NCI-H345 treated with DMSO at 0.1 percent for 48 hours (cell line): ENCODE data around the gene ATP13A2.
"Not testable (repeated sequence)": the region's sequence is repeated elsewhere in the genome, so short reads cannot be mapped to it uniquely, and the experiment has no call there.

Experiments
- DNase-seq: peaks from one replicate; lab custom pipeline; 2025; ENCODE audit not compliant: unreplicated experiment; lab: John Stamatoyannopoulos, UW

ATP13A2 gene

DNA sequence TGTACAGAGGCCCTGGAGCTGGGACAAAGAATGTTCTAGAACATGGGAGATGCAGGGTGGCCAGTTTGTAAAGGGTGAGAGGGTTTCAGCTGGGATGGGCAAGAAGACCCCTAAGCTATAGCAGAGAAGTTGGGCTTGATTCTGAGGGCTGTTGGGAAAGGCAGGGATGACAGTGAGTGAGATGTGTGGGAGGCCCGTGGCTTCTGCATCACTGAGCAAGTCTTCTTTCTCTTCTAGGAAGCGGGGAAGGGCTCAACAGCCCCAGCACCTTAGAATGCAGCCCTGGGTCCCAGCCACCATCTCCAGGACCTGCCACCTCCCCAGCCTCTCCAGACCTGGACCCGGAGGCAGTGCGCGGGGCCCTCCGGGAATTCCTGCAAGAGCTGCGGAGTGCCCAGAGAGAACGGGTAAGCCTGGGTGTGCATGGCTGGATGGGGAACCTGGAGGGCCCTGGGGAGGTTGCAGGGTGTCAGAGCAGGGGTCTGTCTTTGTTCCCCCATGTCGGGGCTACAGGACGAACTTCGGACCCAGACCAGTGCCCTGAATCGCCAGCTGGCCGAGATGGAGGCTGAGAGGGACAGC, 46.2 kb downstream of the ATP13A2 start:
- no peak for DNase-seq

DNA sequence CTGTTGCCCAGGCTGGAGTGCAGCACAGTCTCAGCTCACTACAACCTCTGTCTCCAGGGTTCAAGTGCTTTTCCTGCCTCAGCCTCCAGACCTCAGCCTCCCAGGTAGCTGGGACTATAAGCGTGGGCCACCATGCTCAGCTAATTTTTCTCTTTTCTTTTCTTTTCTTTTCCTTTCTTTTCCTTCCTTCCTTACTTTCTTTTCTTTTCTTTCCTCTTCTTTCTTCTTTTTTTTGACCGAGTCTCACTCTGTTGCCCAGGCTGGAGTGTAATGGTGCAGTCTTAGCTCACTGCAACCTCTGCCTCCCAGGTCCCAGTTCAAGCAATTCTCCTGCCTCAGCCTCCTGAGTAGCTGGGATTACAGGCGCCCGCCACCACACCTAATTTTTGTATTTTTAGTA, 47.6 kb downstream of the ATP13A2 start:
- DNase-seq: not testable (repeated sequence)

DNA sequence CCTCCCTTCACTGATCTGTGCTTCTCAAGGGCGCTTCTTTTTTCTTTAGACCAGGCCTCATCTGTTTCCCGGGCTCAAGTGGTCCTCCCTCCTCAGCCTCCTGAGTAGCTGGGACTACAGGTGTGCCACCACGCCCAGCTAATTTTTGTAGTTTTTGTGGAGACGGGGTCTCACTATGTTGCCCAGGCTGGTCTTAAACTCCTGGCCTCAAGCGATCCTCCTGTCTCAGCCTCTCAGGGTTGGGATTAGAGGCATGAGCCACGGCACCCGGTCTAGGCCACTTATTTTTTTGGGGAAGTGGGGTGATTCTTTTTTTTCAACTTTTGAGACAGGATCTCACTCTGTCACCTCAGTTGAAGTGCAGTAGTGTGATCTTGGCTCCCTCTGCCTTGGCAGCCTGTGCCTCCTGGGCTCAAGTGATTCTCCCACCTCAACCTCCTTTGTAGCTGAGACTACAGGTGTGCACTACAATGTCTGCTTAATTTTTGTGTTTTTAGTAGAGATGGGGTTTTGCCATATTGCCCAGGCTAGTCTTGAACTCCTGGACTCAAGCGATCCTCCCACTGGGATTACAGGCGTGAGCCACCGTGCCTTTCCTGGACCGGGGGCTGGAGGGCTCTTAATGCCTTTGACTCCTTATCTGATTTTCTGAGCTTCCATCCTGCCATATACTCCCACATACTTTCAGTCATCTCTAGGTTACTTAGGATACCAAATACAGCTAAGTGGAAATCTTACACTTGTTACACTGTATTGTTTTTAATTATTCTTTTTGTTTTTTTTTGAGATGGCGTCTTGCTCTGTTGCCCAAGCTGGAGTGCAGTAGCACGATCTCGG, 50.2 kb downstream of the ATP13A2 start:
- no peak for DNase-seq

DNA sequence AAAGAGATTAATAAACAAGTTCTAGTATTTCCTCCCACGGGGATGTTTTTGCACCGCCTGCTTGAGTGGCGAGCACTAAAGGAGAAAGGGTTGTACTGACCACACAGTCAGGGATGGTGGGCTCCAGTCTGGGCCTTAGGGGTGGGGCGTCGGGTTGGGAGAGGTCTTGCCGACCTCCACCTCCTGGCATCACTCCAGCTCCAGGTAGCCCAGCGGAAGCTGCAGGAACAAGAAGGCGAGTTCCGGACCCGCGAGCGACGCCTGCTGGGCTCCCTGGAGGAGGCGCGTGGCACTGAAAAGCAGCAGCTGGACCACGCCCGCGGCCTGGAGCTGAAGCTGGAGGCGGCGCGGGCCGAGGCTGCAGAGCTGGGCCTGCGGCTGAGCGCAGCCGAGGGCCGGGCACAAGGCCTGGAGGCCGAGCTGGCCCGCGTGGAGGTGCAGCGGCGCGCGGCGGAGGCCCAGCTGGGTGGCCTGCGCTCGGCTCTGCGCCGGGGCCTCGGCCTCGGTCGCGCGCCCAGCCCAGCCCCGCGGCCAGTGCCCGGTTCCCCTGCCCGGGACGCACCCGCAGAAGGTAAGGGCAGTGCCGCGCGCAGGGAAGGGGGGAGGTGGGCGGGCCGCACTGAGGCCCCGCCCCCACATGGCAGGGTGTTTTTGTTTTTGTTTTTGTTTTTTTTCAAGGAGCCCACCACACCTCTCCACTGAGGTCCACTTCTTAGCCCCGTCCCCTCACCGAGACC, 51.0 kb downstream of the ATP13A2 start:
- peak; percentile 68 for DNase-seq

DNA sequence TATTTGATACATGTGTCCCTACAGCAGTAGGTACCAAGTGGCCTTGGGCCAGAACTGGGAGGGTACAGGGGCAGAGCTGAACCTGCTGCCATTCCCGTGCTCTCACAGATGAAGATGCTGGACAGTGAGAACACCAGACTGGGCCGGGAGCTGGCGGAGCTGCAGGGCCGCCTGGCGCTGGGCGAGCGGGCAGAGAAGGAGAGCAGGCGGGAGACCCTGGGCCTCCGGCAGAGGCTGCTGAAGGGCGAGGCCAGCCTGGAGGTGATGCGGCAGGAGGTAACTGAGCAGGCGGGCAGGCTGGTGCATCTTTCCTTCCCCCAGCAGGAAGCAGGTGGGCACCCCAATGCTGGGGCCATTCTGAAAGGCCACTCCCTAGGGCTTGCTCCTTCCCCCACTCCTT, 53.3 kb downstream of the ATP13A2 start:
- no peak for DNase-seq

DNA sequence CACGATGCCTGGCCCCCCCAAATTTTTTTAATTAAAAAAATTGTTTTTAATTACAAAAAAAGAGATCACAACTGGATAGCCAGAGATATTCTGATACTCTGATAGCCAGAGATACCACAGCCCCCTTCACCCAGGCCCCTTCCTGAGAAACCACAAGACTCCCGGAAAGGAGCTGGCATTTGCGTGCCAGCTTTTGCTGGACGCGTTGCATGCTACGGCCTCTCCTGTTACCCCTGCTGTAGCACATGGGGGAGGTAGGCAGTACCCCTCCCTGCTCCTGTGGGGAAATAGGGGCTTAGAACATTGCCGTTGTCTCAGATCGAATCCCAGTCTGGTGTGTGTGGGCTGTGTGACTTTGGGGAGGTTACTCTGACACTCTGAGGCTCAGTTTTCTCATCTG, 54.0 kb downstream of the ATP13A2 start:
- DNase-seq: no peak

DNA sequence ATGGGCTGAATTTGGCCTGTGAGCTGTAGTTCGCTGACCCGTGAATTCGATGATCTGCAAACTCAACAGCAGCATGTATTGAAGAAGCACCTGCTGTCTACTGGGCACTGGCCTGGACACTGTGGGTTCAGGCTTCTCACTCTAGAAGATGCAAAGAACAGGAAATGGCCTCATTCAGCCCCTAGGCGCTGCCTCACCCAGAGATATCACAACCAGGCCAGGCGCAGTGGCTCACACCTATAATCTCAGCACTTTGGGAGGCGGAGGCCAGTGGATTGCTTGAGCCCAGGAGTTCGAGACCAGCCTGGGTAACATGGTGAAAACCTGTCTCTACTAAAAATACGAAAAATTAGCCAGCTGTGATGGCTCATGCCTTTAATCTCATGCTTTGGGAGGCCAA, 55.0 kb downstream of the ATP13A2 start:
- DNase-seq: no peak

DNA sequence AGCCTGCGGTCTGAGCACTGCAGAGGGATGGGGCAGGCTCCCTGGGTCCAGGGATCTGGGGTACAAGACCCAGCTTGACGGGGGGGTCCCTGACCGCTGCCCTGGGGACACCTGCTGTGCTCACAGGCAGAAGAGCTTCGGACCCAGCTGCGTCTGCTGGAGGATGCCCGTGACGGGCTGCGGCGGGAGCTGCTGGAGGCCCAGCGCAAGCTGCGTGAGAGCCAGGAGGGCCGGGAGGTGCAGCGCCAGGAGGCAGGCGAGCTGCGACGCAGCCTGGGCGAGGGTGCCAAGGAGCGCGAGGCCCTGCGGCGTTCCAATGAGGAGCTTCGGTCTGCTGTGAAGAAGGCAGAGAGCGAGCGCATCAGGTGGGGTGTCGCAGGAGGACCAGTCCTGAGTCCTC, 56.5 kb downstream of the ATP13A2 start:
- DNase-seq: no peak

DNA sequence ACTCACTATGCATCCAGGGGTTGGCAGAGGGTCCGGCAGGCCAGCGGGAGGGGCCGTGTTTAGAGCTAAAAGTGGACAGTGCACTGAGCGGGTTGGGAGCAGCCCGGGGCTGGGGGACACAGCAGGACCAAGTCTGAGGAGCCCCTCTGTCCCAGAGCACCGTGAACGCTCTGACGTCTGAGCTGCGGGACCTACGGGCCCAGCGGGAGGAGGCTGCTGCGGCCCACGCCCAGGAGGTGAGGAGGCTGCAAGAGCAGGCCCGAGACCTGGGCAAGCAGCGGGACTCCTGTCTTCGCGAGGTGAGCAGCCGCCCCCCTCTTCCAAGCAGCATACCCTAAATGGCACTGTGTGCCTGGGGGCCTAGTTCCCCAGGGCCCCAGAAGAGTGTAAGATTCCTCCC, 57.1 kb downstream of the ATP13A2 start:
- no peak for DNase-seq

DNA sequence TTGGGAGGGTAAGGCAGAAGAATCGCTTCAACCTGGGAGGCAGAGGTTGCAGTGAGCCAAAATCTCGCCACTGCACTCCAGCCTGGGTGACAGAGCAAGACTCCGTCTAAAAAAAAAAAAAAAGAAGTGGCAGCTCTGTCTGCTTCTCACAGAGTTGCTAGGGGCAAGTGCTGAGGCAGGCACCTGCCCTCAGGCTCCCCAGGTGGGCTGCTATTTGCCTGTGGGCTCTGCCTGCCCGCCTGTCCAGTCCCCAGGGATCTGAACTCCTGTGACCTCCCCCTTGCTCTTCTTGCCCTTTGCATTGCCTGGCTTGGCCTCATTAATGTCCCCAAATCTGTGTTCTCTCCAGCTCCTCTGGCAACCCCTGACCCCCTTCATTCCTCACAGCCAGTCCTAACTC, 59.4 kb downstream of the ATP13A2 start:
- DNase-seq: not testable (repeated sequence)

DNA sequence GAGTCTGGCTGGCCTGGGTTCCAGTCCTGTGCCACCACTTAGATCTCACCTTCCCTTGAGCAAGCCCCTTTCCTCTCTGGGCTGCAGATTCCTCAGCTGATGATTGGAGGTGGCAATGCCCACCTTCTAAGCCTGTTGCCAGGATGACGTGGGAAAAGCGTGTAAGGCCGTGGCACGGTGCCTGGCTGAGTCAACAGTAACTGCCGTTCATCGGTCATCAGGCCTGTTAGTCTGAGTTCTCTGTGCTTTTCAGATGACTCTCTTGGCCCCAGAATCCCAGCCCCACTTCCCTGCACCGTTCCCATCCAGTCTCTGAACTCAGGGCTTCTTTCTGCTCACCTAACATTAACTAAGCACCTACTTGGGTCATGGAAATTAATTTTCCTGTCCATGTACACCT, 62.7 kb downstream of the ATP13A2 start:
- DNase-seq: not testable (repeated sequence)

DNA sequence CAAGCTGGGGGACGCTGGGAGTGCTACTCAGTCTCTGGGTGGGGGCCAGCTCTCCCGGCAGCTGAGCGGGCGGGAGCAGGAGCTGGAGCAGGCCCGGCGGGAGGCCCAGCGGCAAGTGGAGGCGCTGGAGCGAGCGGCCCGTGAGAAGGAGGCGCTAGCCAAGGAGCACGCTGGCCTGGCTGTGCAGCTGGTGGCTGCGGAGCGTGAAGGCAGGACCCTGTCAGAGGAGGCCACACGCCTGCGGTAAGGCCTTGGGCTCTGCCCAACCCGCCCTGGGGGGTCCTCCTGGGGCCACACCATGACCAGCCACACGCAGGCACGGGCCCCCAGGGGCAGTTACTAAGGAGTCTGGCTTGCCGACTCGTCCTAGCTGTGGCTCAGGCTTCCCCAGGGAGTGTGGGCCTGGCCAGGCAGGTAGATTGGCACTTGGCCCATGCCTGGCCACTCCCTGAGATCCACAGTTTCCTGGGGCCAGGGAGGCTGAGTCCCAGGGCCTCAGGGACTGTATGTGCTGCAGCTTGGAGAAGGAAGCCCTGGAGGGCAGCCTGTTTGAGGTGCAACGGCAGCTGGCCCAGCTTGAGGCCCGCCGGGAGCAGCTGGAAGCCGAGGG, 63.3 kb downstream of the ATP13A2 start:
- DNase-seq: peak; percentile 71

DNA sequence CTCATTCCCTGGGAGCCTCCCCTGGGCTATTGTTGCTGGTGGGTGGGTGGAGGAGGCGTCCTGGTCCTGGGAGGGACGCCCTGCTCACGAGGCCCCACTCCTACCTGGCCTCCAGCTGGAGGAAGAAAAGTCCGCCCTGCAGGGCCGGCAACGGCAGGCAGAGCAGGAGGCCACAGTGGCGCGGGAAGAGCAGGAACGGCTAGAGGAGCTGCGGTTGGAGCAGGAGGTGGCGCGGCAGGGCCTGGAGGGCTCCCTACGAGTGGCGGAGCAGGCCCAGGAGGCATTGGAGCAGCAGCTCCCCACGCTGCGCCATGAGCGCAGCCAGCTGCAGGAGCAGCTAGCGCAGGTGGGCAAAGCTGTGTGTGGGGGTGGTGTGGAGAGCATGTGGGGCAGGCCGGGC, 65.1 kb downstream of the ATP13A2 start:
- DNase-seq: no peak

DNA sequence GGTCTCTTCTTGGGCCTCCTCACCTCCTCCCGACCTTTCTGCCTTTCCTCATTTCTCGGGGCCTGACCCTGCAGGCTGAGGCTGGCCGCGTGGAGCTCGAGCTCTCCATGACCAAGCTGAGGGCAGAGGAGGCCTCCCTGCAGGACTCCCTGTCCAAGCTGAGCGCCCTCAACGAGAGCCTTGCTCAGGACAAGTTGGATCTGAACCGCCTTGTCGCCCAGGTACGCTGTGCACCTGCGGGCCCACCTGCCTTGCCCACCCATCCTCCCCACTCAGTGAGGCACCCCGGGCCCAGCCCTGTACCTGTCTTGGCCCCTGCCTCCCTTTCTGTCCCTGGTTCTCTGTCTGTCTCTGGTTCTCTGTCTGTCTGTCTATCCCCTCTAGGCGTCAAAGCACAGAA, 65.5 kb downstream of the ATP13A2 start:
- DNase-seq: not testable (repeated sequence)

DNA sequence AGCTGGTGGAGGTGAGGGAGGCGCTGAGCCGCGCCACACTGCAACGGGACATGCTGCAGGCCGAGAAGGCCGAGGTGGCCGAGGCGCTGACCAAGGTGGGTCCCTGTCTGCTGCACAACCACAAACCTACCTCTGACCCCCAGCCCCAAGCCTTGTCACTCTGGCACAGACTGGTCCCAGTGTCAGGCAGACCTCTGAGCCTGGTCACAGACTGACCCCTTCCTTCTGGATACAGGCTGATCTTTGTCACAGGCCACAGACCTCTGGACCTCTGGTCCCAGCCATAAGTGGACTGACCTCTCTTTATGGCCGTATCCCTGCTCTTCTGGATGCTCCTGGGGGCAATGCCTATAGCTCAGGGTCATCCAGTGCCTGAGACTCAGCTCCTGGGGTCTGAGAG, 66.2 kb downstream of the ATP13A2 start:
- DNase-seq: not testable (repeated sequence)

DNA sequence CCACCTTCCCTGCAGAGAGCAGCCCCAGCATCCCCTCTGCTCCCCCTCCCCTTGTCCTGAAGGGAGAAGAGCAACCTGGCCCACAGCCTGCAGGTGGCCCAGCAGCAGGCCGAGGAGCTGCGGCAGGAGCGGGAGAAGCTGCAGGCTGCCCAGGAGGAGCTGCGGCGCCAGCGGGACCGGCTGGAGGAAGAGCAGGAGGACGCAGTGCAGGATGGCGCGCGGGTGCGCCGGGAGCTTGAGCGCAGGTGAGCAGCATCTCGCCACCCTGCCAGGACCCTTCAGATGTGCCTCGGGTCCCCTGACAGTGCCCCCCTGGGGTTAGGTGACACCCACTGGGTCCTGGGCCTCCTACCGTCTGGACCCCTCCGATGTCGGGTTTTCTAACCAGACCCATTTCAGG, 67.7 kb downstream of the ATP13A2 start:
- no peak for DNase-seq

DNA sequence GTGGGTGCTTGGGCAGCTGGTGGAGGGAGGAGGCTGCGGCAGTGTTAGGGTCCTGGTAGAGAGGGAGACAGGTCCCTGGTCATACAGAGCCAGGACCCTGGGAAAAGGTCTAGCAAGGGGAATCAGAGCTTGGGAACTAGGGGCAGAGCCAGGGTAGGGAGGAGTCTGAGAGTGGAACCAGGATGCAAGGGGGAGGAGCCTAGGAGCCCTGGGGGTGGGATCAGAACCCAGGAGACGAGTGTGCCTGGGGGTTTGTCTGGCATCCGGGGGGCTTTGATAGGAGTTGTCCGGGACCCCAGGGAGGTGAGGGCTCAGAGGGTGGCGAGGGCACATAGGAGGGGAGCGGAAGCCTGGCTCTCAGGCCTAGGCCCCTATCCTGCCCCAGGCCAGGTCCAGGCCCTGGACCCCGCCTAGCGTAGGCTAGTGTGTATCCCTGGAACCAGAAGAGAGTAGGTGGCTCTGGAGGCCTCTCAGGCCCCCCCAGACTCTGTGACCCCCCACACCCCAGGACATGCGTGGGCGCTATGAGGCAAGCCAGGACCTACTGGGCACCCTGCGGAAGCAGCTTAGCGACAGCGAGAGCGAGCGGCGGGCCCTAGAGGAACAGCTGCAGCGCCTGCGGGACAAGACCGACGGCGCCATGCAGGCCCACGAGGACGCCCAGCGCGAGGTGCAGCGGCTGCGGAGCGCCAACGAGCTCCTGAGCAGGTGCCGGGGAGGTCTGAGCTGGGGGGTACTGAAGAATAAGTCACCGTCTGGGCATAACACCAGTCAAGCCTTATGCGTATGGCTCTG, 72.1 kb downstream of the ATP13A2 start:
- DNase-seq: not testable (repeated sequence)

DNA sequence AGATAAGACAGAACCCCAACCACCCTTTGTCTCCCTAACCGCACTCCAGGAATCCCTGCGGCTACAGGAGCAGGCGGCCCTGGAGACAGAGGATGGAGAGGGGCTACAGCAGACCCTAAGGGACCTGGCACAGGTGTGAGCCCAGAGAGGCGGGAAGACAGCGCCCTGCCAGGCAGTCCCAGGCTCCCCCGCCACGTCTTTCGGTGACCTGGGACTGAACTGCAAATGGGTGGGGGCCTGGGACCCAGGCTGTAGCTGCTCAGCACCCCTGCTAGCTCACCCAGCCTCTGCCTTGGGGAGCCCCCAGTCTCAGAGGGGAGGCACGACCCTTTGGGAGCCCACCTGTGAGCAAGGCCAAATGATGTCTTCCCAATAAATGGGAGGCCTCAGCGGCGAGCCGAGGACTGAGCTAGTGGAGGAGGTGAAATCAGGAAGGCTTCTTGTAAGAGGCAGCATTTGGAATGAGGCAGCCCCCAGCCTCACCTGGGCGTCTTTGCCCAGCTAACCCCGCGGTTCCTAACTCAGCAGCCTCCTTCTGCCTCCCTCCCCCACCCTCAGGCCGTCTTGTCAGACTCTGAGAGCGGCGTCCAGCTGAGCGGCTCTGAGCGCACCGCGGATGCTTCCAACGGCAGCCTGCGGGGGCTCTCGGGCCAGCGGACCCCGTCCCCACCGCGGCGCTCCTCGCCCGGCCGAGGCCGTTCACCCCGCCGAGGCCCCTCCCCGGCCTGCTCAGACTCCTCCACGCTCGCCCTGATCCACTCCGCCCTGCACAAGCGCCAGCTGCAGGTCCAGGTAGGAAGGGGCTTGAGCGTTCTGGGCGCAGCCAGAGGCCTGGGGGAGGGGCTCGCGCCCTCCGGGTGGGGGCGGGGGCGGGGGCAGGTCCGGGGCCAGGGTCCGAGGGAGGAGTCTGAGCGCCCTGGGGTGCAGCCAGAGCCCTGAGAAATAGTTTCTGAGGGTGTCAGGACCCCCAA, 73.1 kb downstream of the ATP13A2 start:
- no peak for DNase-seq

DNA sequence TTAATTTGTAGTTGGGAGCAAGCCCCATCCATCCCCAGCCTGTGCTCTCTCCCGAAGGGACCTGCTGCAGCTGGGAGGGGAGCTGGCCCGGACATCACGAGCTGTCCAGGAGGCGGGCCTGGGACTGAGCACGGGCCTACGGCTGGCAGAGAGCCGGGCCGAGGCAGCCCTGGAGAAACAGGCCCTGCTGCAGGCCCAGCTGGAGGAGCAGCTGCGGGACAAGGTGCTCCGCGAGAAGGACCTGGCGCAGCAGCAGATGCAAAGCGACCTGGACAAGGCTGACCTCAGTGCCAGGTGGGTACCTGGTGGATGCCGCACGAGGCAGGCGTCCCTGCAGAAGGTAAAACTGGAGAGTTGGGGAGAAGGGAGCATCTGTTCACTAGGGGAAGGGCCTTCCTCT, 75.1 kb downstream of the ATP13A2 start:
- DNase-seq: not testable (repeated sequence)
